SU-DHL-6 (cell line): Measurements from ENCODE around the gene CREG2.

Experiments
- H2AFZ ChIP-seq: fragments of 200-600 bp; sonication (generic); 2 replicates; pipeline ENCODE4 v1.6.1; 2014; ENCODE audit warnings: low read depth, mild to moderate bottlenecking, moderate library complexity, mixed read lengths, antibody characterized with exemption, low read length; ENCODE audit not compliant: severe bottlenecking
- H3F3A ChIP-seq: fragments of 200-600 bp; shearing (Covaris generic); 2 replicates; pipeline ENCODE4 v1.6.0; 2016; ENCODE audit warnings: antibody characterized with exemption, mild to moderate bottlenecking; ENCODE audit not compliant: insufficient read depth
- H3K27ac ChIP-seq: fragments of 200-600 bp; sonication (generic); 2 replicates; pipeline ENCODE4 v1.5.1; 2016; ENCODE audit warnings: low read depth, mild to moderate bottlenecking, low read length, moderate library complexity, mixed read lengths
- H3K27me3 ChIP-seq: fragments of 200-600 bp; sonication (generic), shearing (Covaris generic); 2 replicates; pipeline ENCODE4 v1.6.0; 2014; ENCODE audit warnings: mild to moderate bottlenecking, low read length
- H3K36me3 ChIP-seq: fragments of 200-600 bp; sonication (generic); 2 replicates; pipeline ENCODE4 v1.6.1; 2014; ENCODE audit warnings: mild to moderate bottlenecking, low read length, mixed read lengths
- H3K4me2 ChIP-seq: fragments of 300-600, 200-600 bp; shearing (Covaris generic), sonication (generic); 2 replicates; pipeline ENCODE4 v1.6.0; 2014; ENCODE audit warnings: low read length, low read depth, mild to moderate bottlenecking; ENCODE audit not compliant: poor library complexity, severe bottlenecking
- H3K4me3 ChIP-seq: fragments of 200-600 bp; sonication (generic); 2 replicates; pipeline ENCODE4 v1.5.1; 2014; ENCODE audit warnings: antibody characterized with exemption, low read length, mild to moderate bottlenecking, mixed read lengths; ENCODE audit not compliant: insufficient read depth, poor library complexity, severe bottlenecking
- H3K79me2 ChIP-seq: fragments of 200-600 bp; sonication (generic); 2 replicates; pipeline ENCODE4 v1.6.1; 2014; ENCODE audit warnings: mild to moderate bottlenecking, low read length, moderate library complexity; ENCODE audit not compliant: insufficient read depth
- H3K9ac ChIP-seq: fragments of 200-600 bp; sonication (generic); 2 replicates; pipeline ENCODE4 v1.7.0; 2014; ENCODE audit warnings: mild to moderate bottlenecking, low read length
- H3K9me2 ChIP-seq: fragments of 200-600 bp; sonication (generic); replicated peaks from 2 replicates; pipeline ENCODE4 v1.6.1; 2014; ENCODE audit warnings: low read length; ENCODE audit not compliant: insufficient read depth
- H3K9me3 ChIP-seq: fragments of 200-600 bp; sonication (generic); 2 replicates; pipeline ENCODE4 v1.6.1; 2014; ENCODE audit warnings: low read length, mixed read lengths; ENCODE audit not compliant: insufficient read depth
- H4K20me1 ChIP-seq: fragments of 200-600 bp; sonication (generic); 2 replicates; pipeline ENCODE4 v1.6.1; 2014; ENCODE audit warnings: low read depth, mild to moderate bottlenecking, antibody characterized with exemption, low read length, moderate library complexity, mixed read lengths
- CTCF ChIP-seq: fragments of 200-600 bp; sonication (generic); IDR thresholded peaks from one replicate; pipeline ENCODE4 v1.5.1; 2017; ENCODE audit warnings: antibody characterized with exemption, mild to moderate bottlenecking, low read length, moderate library complexity; ENCODE audit not compliant: insufficient read depth, poor library complexity, severe bottlenecking
- EZH2phosphoT487 ChIP-seq: fragments of 200-600 bp; sonication (generic), shearing (Covaris generic); conservative IDR thresholded peaks from 2 replicates; pipeline ENCODE4 v1.6.1; 2018; ENCODE audit warnings: mild to moderate bottlenecking, antibody characterized with exemption, low read length, moderate library complexity, mixed read lengths

The CREG2 gene

GRCh38 chr2:101401906-101402305 is 14.6 kb upstream of the CREG2 start:
- H3K4me2 ChIP-seq, result no peak overlapping the region

GRCh38 chr2:101401326-101401665 is 14.0 kb upstream of the CREG2 start:
- no peaks in the 10 kb centered on the region for H3F3A ChIP-seq
- no peaks in the 10 kb centered on the region for H3K9me3 ChIP-seq
- TF ChIP-seq EZH2phosphoT487 (no peak), CTCF (no peak)
- H3K36me3 ChIP-seq, result no peaks in the 10 kb centered on the region
- no peak overlapping the region for H3K9ac ChIP-seq
- H4K20me1 ChIP-seq, result no peaks in the 10 kb centered on the region
- no peak overlapping the region for H3K4me2 ChIP-seq
- no peak overlapping the region for H2AFZ ChIP-seq
- H3K27ac ChIP-seq, result no peak overlapping the region
- H3K9me2 ChIP-seq, result no peaks in the 10 kb centered on the region
- H3K27me3 ChIP-seq, result no peaks in the 10 kb centered on the region
- no peaks in the 10 kb centered on the region for H3K79me2 ChIP-seq
- H3K4me3 ChIP-seq, result no peak overlapping the region

More at GRCh38 chr2:101401906-101402305, 14.6 kb upstream of the CREG2 start:
- Histone ChIP-seq H3K36me3 (no peaks in the 10 kb centered on the region), H4K20me1 (no peaks in the 10 kb centered on the region), H3K79me2 (no peaks in the 10 kb centered on the region), H3F3A (no peaks in the 10 kb centered on the region), H3K4me3 (no peak overlapping the region), H2AFZ (no peak overlapping the region), H3K9ac (no peak overlapping the region), H3K9me3 (no peaks in the 10 kb centered on the region), H3K9me2 (no peaks in the 10 kb centered on the region), H3K27ac (no peak overlapping the region), H3K27me3 (no peaks in the 10 kb centered on the region)
- TF ChIP-seq EZH2phosphoT487 (no peak), CTCF (peak; percentile 24)

- no peak for TF ChIP-seq CTCF
- TF ChIP-seq EZH2phosphoT487, result no peak
- H3K27ac ChIP-seq, result no peak overlapping the region
- H3K27me3 ChIP-seq, result no peaks in the 10 kb centered on the region
- no peaks in the 10 kb centered on the region for H3K9me2 ChIP-seq
- no peak overlapping the region for H2AFZ ChIP-seq
- no peaks in the 10 kb centered on the region for H3K9me3 ChIP-seq
- no peaks in the 10 kb centered on the region for H3K36me3 ChIP-seq
- H3K4me3 ChIP-seq, result no peak overlapping the region
- H4K20me1 ChIP-seq, result no peaks in the 10 kb centered on the region
- no peaks in the 10 kb centered on the region for H3F3A ChIP-seq
- no peak overlapping the region for H3K9ac ChIP-seq
- no peak overlapping the region for H3K4me2 ChIP-seq
- H3K79me2 ChIP-seq, result no peaks in the 10 kb centered on the region
Measured at GRCh38 chr2:101400506-101401325, 13.4 kb upstream of the CREG2 start.
